OCI-LY3 (cell line): ENCODE data around the gene HDC.

Experiments used
- H2AFZ ChIP-seq: fragments of 200-600, 300-600 bp; shearing (Covaris generic); 2 replicates; pipeline ENCODE4 v1.6.0; 2014; ENCODE audit warnings: antibody characterized with exemption, low read depth, low read length
- H3K27ac ChIP-seq: fragments of 200-600, 300-600 bp; sonication (generic); 2 replicates; pipeline ENCODE4 v1.5.1; 2014; ENCODE audit warnings: mild to moderate bottlenecking, low read length, moderate library complexity, mixed read lengths
- H3K27me3 ChIP-seq: fragments of 200-600, 300-600 bp; sonication (generic); 2 replicates; pipeline ENCODE4 v1.6.1; 2014; ENCODE audit warnings: low read depth, low read length, mixed read lengths
- H3K36me3 ChIP-seq: fragments of 200-600, 300-600 bp; sonication (generic); replicated peaks from 2 replicates; pipeline ENCODE3; 2014; ENCODE audit warnings: low read depth, low read length, mixed read lengths
- H3K4me1 ChIP-seq: fragments of 300-600, 200-600 bp; sonication (generic); 2 replicates; pipeline ENCODE4 v1.6.1; 2014; ENCODE audit warnings: low read length, mixed read lengths
- H3K4me2 ChIP-seq: fragments of 200-600, 300-600 bp; sonication (generic); 2 replicates; pipeline ENCODE4 v1.6.1; 2014; ENCODE audit warnings: low read length, mixed read lengths
- H3K4me3 ChIP-seq: fragments of 300-600, 200-600 bp; sonication (generic); 2 replicates; pipeline ENCODE4 v1.5.1; 2014; ENCODE audit warnings: antibody characterized with exemption, mild to moderate bottlenecking, low read length, moderate library complexity
- H3K79me2 ChIP-seq: fragments of 300-600, 200-600 bp; shearing (Covaris generic); 2 replicates; pipeline ENCODE4 v1.6.1; 2014; ENCODE audit warnings: mild to moderate bottlenecking, low read length, mixed read lengths
- H3K9ac ChIP-seq: fragments of 300-600, 200-600 bp; shearing (Covaris generic); 2 replicates; pipeline ENCODE4 v1.6.0; 2014; ENCODE audit warnings: mild to moderate bottlenecking, low read length, moderate library complexity
- H3K9me3 ChIP-seq: fragments of 200-600, 300-600 bp; shearing (Covaris generic); 2 replicates; pipeline ENCODE4 v1.6.1; 2014; ENCODE audit warnings: low read length, mixed read lengths; ENCODE audit not compliant: insufficient read depth
- H4K20me1 ChIP-seq: fragments of 200-600, 300-600 bp; sonication (generic); 2 replicates; pipeline ENCODE4 v1.6.1; 2016; ENCODE audit warnings: low read length, mixed read lengths; ENCODE audit not compliant: insufficient read depth
- EZH2phosphoT487 ChIP-seq: fragments of 200-600 bp; shearing (Covaris generic); IDR thresholded peaks from 2 replicates; pipeline ENCODE4 v1.6.1; 2018; ENCODE audit warnings: antibody characterized with exemption, mixed run types, low read depth
- TF ChIP-seq, protein P1 (sequence below): fragments of 200-600, 300-600 bp; sonication (generic); IDR thresholded peaks from 2 replicates; pipeline ENCODE4 v1.5.1; 2014; ENCODE audit warnings: antibody characterized with exemption, low read length, low read depth

Gene HDC

DNA sequence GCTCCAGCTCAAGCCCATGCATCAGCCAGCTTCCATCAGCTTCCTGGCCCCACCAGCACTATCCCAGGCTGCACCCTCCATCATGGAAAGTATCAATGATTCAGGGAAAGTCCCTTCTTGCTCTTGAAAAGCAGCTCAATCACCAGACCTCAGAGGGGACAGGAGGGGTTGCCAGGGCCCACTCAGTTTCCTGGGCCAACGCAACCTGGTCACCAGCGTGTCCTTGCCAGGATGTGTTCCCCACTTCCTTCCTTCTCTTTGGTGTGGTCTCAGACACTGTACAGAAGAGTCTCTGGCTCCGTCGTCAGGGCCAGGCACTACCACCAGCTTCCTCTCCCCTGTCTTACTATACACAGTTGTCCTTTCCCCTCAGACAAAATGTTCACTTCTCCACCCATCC, 3.0 kb downstream of the HDC start:
- Histone ChIP-seq H3K4me3 (no peak overlapping the region), H3K27ac (no peak overlapping the region), H3K9me3 (no peaks in the 10 kb centered on the region), H3K4me2 (no peak overlapping the region), H3K4me1 (0 out of 2 replicates have a peak, but pooled peaks cover 2% of the 10 kb centered on the region), H4K20me1 (no peaks in the 10 kb centered on the region), H3K9ac (no peak overlapping the region), H3K36me3 (no peaks in the 10 kb centered on the region), H3K79me2 (no peaks in the 10 kb centered on the region), H3K27me3 (peaks cover 9% of the 10 kb centered on the region; the same call in 1 of the 2 replicates), H2AFZ (no peak overlapping the region)
- TF ChIP-seq EZH2phosphoT487 = no peak
- TF ChIP-seq, protein P1, sequence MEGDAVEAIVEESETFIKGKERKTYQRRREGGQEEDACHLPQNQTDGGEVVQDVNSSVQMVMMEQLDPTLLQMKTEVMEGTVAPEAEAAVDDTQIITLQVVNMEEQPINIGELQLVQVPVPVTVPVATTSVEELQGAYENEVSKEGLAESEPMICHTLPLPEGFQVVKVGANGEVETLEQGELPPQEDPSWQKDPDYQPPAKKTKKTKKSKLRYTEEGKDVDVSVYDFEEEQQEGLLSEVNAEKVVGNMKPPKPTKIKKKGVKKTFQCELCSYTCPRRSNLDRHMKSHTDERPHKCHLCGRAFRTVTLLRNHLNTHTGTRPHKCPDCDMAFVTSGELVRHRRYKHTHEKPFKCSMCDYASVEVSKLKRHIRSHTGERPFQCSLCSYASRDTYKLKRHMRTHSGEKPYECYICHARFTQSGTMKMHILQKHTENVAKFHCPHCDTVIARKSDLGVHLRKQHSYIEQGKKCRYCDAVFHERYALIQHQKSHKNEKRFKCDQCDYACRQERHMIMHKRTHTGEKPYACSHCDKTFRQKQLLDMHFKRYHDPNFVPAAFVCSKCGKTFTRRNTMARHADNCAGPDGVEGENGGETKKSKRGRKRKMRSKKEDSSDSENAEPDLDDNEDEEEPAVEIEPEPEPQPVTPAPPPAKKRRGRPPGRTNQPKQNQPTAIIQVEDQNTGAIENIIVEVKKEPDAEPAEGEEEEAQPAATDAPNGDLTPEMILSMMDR = no peak

DNA sequence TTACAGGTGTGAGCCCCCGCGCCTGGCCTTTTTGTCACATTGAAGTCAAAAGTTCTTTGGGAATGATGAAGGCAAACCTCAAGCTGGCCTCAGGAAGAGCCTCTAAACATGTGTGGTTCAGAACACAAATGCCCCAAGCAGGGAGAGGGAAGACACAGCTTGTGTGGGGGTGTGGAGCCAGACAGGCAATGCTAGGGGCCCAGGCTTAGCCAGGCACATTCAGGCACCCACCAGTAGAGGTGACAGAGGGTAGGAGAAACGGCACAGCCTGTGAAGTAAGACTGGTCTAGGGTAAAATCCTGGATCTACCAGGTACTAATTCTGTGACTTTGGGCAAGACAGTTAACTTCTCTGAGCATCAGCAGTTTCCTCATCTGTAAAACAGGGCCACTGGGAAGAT, 3.5 kb downstream of the HDC start:
- H4K20me1 ChIP-seq = no peaks in the 10 kb centered on the region
- no peak overlapping the region for H3K9ac ChIP-seq
- peaks cover 10% of the 10 kb centered on the region; the same call in 1 of the 2 replicates for H3K27me3 ChIP-seq
- H3K36me3 ChIP-seq = no peaks in the 10 kb centered on the region
- H3K4me1 ChIP-seq = 0 out of 2 replicates have a peak, but pooled peaks cover 2% of the 10 kb centered on the region
- H2AFZ ChIP-seq = no peak overlapping the region
- no peaks in the 10 kb centered on the region for H3K79me2 ChIP-seq
- no peaks in the 10 kb centered on the region for H3K9me3 ChIP-seq
- no peak overlapping the region for H3K4me2 ChIP-seq
- no peak overlapping the region for H3K4me3 ChIP-seq
- no peak overlapping the region for H3K27ac ChIP-seq
- TF ChIP-seq, protein P1 = no peak
- TF ChIP-seq EZH2phosphoT487 = no peak

DNA sequence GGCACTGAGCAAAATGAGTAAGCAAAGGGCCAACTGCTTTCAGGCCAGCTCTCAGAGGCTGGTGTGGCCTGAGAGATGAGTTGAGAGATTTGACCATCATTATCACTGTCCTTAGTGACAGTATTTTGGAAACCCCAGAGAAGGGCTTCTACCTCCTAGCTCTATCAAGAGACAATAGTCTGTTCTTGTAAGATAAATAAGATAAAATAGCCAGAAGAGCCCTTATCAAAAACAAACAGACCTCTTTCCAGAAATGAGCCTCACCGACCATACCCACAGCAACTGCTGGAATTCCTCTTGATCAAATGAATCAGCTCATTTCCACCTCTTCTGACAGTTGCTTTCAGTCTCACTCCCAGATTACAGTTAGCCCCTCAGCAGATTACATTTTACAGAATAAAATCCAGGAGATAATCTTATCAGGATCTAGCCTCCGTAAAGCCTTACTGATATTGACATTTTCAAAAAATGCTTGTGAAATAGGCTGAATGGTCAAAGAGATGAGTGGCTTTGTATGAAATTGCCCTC, 4.5 kb downstream of the HDC start:
- H3K36me3 ChIP-seq = no peaks in the 10 kb centered on the region
- H3K4me3 ChIP-seq = no peak overlapping the region
- TF ChIP-seq, protein P1 = no peak
- H3K9ac ChIP-seq = no peak overlapping the region
- H3K4me2 ChIP-seq = no peak overlapping the region
- no peak overlapping the region for H3K27ac ChIP-seq
- H3K79me2 ChIP-seq = no peaks in the 10 kb centered on the region
- no peaks in the 10 kb centered on the region for H4K20me1 ChIP-seq
- no peak overlapping the region for H2AFZ ChIP-seq
- H3K9me3 ChIP-seq = no peaks in the 10 kb centered on the region
- peaks cover 14% of the 10 kb centered on the region; the same call in 1 of the 2 replicates for H3K27me3 ChIP-seq
- 0 out of 2 replicates have a peak, but pooled peaks cover 2% of the 10 kb centered on the region for H3K4me1 ChIP-seq

DNA sequence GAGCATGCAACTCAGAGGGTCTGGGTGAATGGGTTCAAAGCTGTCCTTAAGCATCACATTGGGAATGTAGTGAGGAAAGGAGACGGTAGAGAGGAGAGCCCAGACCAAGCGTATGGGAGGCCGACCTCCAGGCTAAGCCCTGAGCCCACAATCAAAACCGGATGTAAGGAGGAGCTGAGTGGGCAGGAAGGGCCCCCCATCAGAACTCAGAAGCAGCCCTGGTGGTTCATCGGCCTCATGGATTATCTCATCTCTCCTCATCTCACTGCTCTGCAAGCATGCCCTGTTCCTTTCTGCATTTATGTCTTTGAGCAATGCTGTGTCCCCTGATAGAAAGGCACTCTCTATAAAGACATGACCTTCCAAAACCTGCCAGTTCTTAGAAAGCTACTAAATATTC, 6.2 kb downstream of the HDC start:
- Histone ChIP-seq H3K27me3 (peaks cover 6% of the 10 kb centered on the region; the same call in 1 of the 2 replicates), H3K27ac (no peak overlapping the region), H3K36me3 (no peaks in the 10 kb centered on the region), H3K79me2 (no peaks in the 10 kb centered on the region), H4K20me1 (no peaks in the 10 kb centered on the region), H2AFZ (no peak overlapping the region), H3K9me3 (no peaks in the 10 kb centered on the region), H3K9ac (no peak overlapping the region), H3K4me2 (no peak overlapping the region), H3K4me3 (no peak overlapping the region), H3K4me1 (0 out of 2 replicates have a peak, but pooled peaks cover 2% of the 10 kb centered on the region)
- no peak for TF ChIP-seq EZH2phosphoT487
